Stimulated activated CD4-positive, alpha-beta T cell treated with anti-CD3 and anti-CD28 coated beads, Interleukin-15, amount 100 ng/mL, for 1 hour (primary cell): ENCODE data around the gene DPYD.

Experiments
- DNase-seq, 2 donors: peaks; one replicate each; pipeline ENCODE4 v3.0.0-alpha.2; 2020; ENCODE audit warnings: low read depth in 1 of 2, low spot score in 1 of 2

Gene DPYD

GRCh38 chr1:97623220-97623619, 297.6 kb downstream of the DPYD start:
- DNase-seq = no peak

- no peak for DNase-seq
These were observed 298.9 kb downstream of the DPYD start for GRCh38 chr1:97621955-97622354.

- no peak for DNase-seq
These were observed 301.1 kb downstream of the DPYD start for GRCh38 chr1:97619706-97620105.

DNA sequence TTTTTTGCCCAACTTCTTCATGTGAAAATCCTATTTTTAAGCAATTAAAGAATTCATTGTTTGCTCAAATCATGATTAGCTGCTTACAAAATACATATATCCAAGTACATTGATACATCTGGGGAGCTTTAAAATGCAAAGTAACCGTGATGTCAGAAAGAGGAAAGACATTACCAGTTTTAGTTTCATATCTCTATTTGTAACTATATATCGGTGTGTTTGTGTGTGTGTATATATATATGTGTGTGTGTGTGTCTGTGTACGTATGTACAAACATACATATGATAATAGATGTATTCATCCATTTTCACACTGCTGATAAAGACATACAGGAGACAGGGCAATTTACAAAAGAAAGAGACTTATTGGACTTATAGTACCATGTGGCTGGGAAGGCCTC, 310.1 kb downstream of the DPYD start:
- DNase-seq = no peak

GRCh38 chr1:97610102-97610501, 310.7 kb downstream of the DPYD start:
- no peak for DNase-seq

DNA sequence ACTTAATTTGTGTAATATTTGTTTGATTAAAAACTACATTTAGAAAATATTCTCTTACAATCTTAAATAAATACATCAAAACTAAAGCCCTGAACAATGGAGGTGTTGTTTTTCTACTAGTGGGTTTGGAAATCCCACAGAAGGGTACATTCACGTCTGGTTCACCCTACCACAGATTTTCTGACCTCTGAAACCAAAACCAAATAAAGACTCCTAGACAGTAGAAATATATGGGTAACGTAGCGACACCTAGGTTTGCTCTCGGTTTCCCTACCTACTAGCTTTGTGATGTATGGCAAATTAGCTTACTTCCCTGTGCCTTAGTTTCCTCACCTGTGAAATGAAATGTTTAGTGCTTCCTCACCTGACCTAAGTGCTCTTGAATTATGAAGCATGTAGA, 312.6 kb downstream of the DPYD start:
- DNase-seq = no peak

- no peak for DNase-seq
These were observed 317.1 kb downstream of the DPYD start for GRCh38 chr1:97603776-97604175.

DNA sequence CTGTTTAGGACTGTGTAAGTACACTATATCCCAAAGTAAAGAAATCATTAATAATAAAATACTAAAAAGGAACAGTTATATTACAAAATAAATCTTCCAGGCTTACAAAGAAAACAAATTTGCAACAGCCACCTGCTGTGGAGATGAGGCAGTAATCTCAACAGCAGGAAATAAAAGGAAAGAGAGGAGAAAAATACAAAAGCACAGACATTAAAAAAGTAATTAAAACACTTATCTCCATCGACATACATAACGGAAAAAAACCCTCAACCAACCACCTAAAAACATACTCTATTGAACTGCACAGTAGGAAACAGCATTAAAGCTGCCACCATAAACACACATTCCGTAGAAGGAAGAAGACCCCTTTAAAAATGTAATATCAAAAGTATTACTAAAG, 317.6 kb downstream of the DPYD start:
- DNase-seq = no peak

DNA sequence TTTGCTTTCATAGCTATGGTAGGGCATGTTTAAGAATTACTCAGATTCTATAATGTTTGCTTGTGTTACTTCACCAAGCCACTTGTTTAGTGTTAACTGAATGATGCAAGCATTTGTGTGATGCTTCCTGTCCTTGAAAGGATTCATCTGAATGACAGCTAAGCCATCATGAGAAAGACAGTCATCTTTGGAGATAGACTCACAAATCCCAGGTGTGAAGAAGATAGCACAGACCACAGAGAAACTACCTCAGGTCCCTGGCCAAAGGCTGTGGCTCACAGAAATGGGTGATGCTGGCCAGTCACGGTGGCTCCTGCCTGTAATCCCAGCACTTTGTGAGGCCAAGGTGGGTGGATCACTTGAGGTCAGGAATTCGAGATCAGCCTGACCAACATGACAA, 321.4 kb downstream of the DPYD start:
- DNase-seq = no peak

- DNase-seq = no peak
These were observed 327.6 kb downstream of the DPYD start for GRCh38 chr1:97593192-97593591.

DNA sequence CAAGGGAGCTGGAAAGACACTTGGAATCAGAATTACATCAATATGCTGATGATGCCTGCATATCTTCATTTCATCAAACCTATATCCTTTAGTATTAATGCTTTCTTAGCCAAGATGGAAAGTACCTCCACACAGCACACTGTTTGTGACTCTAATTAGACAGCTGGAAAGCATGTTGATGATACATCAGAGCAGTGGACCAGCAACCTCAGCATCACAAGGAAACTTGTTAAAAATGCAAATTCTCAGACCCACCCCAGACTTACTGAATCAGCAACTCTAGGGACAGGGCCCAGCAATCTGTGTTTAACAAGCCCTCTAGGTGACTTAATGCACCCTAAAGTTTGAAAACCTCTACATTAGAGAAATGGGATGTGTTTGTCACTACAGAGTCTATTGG, 332.1 kb downstream of the DPYD start:
- DNase-seq = no peak

DNA sequence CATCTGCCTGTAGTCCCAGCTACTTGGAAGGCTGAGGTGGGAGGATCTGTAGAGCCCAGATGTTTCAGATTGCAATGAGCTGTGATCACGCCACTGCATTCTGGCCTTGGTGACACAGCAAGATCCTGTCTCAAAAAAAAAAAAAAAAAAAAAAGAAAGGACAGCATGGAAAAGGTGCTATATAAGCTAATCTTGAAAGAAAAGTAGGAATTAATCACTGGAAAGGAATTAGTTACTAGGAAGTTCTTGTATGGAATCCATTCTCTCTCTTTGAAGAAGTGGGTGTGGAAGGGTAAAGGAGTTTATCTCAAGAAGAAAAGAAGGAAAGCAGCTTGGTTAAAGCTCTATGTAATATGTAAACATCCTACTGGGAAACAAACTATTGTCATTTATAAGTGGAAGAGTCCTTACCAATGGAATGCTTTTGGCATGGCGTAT, 339.2 kb downstream of the DPYD start:
- DNase-seq = no peak

- DNase-seq = no peak
These were observed 343.2 kb downstream of the DPYD start for GRCh38 chr1:97577613-97578012.

- DNase-seq = no peak
These were observed 347.3 kb downstream of the DPYD start for GRCh38 chr1:97573553-97573952.

- no peak for DNase-seq
These were observed 348.3 kb downstream of the DPYD start for GRCh38 chr1:97572561-97572960.

GRCh38 chr1:97571760-97572159, 349.1 kb downstream of the DPYD start:
- no peak for DNase-seq

DNA sequence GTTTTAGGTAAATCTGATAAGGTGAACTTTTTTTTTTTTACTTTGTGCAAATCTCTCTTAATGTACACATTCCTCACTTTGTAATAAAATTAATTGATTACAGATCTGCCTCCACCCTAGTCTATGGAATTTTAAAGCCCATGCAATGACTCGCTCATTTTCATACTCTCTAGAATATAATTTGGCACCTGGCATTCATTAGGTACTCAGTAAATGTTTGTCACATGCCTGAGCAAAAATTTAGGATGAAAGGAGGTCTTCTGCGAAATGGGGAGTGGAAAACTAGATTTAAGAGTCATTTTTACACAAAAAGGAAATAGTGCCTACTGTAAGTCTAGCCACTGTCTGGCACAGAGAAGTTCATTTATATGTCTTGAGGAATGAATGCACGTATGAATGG, 350.1 kb downstream of the DPYD start:
- no peak for DNase-seq

DNA sequence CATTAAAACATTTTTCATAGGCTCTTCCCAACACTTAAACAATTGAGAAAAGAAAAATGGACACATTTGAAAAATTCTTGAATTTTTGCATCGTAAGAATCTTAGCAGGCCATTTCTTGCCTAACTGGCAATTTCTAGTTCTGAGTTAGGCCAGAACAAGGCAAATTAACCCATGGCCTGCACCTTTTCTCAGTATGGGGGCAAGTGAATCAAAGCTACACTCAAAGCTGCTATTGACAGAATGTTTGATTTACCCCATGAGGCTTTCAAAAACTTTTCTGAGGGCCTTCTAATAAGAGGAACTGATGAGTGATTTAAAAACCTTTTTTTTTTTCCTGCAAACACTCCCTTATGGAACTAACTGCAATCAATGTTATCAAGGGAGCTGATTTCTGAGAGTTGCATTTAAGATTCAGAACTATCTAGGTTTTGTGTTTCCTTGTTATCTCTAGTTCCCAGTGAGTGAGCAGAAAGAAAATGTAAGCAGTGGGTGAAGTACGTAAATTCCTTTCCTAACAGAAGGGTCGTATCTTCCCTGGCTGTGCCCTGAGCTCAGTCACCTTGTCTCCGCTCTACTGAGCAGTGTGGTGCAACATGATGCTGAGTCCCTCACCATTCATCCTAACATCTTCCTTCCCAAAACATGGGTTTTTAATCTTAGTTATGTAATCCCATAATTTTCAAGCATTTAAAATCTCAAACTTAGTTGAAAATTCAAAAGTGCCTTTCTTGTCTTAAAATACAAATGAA, 353.7 kb downstream of the DPYD start:
- DNase-seq = no peak

DNA sequence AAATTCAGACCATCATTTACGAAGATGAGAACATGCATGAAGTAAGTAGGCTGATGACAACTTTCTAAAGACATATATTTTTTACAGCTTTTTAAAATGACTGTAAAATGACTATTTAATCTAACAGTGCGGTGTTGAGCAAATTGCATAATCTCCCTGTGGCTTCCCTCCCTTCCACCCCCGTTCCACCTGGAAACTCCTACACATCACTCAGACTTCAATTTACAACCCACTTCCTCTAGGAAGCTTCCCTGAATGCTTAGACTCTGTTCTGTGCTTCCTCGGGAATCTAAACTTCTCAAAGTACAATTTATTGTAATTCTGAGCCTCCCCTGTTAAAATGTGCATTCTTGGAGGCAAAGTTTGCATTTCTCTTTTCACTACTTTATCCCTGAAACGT, 354.9 kb downstream of the DPYD start:
- DNase-seq = no peak

DNA sequence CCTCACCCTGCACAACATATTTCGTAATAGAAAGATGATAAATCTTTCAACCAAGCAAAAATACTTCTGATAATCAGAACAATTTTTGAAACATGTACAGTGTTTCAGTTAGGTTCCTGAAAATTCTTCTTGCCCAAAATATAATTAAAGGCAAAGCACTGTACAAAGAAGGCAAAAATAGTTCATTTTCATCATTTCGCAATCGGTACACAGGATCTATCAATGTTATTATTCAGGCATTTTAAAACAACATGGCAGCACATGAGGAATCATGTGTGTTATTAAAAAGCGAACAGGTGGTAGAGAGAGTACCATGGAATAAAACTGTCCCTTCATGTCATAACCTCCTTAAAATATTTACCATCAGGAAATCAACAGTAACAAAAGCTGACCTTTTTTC, 356.9 kb downstream of the DPYD start:
- no peak for DNase-seq

DNA sequence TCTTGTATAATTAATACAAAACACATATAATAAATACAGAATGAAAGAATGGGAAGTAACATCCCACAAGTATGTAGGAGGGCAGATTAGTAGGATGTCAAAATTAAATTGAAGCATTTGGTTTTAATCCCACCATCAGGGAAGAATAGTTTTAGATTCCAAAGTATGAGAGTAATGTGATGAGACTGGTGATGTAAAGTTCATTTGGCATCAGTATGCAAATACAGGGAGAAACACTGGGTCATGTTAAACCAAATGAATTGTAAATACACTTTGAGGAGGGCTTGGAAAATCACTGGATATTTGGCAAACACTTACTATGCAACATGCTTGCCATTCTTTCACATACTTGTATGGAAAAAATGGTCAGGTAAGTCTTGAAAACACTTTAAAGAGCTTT, 358.8 kb downstream of the DPYD start:
- DNase-seq = no peak

- no peak for DNase-seq
These were observed 360.1 kb downstream of the DPYD start for GRCh38 chr1:97560714-97561113.

GRCh38 chr1:97553971-97554370, 366.9 kb downstream of the DPYD start:
- no peak for DNase-seq
